HepG2 (cell line): ENCODE data around the gene SSU72. TPM values are rescaled to one million over a fixed set of nuclear protein-coding genes. Genes with fewer than 3 reads are reported as not detected.

ENCODE experiments used
- ATAC-seq: fragments of 200-7000 bp; cut with Tn5 transposase; 3 replicates; pipeline ENCODE4 v1.9.1; 2020; ENCODE audit warnings: mild to moderate bottlenecking, moderate library complexity
- BruUV-seq: library from RNA; stranded (reverse); fragments of 400-500 nt; replicated peaks from 2 replicates; lab custom pipeline; 2021; lab: Mats Ljungman, UMichigan
- CTCF ChIA-PET: fragments of 300-600 bp; formaldehyde crosslinking; extraction: SDS; loops from one replicate; lab custom pipeline; 2021; ENCODE audit warnings: low total read pairs, inconsistent platforms, low intra/inter-chr PET ratio; lab: Yijun Ruan, JAX
- POLR2A ChIA-PET: fragments of 350-600 bp; sonication (Branson Sonifier 250); formaldehyde crosslinking; loops from one replicate; lab custom pipeline; 2020; ENCODE audit warnings: antibody characterized with exemption, inconsistent platforms; lab: Yijun Ruan, JAX
- DNase-seq: peaks from one replicate; pipeline ENCODE4 v3.0.0-alpha.2; 2015; ENCODE audit warnings: low spot score
- FAIRE-seq: peaks from 3 replicates; lab custom pipeline; 2011; peaks lifted over from hg19 to GRCh38; lab: Jason Lieb, UNC
- H2AFZ ChIP-seq: one replicate; pipeline ENCODE4 v1.6.1; 2011; ENCODE audit warnings: low read length, inconsistent platforms
- H3K27ac ChIP-seq: fragments of 300-600 bp; 3 replicates; pipeline ENCODE4 v1.8.0; 2011; ENCODE audit warnings: mixed run types, mild to moderate bottlenecking, mixed read lengths, low read length, inconsistent platforms; ENCODE audit not compliant: insufficient read depth; ENCODE audit errors: extremely low read length
- H3K27me3 ChIP-seq, 2 experiments: fragments of 200-600 bp in 1 of 2; 2 replicates in 1 of 2; 3 replicates in 1 of 2; pipeline versions ENCODE4 v1.6.0 to v1.8.0; 2011; ENCODE audit warnings: low read length in 2 of 2, mild to moderate bottlenecking in 2 of 2, moderate library complexity in 2 of 2, inconsistent platforms in 1 of 2; ENCODE audit not compliant: insufficient read depth in 2 of 2, control insufficient read depth in 1 of 2
- H3K36me3 ChIP-seq, 2 experiments: fragments of 200-600 bp in 1 of 2; replicated peaks in 1 of 2; 2 replicates in 1 of 2; 3 replicates in 1 of 2; pipeline versions ENCODE4 v1.5.1 to v1.8.0; 2011; ENCODE audit warnings: low read length in 2 of 2, inconsistent platforms in 1 of 2; ENCODE audit not compliant: insufficient read depth in 2 of 2, control insufficient read depth in 1 of 2
- H3K4me1 ChIP-seq: 2 replicates; pipeline ENCODE4 v1.5.1; 2012; ENCODE audit warnings: low read length, inconsistent platforms; ENCODE audit not compliant: insufficient read depth
- H3K4me2 ChIP-seq: 2 replicates; pipeline ENCODE4 v1.6.0; 2011; ENCODE audit warnings: low read depth, low read length, inconsistent platforms
- H3K4me3 ChIP-seq, 3 experiments: fragments of 200-600 bp in 1 of 3; sonication (generic), shearing (Covaris generic) in 1 of 3; replicated peaks in 1 of 3; 2 replicates each; pipeline ENCODE4 v1.5.1; 2011 to 2016; ENCODE audit warnings: low read length in 3 of 3, inconsistent platforms in 2 of 3, low read depth in 2 of 3, mild to moderate bottlenecking in 2 of 3, control low read depth in 1 of 3, mixed read lengths in 1 of 3; ENCODE audit not compliant: insufficient read depth in 1 of 3
- H3K79me2 ChIP-seq: one replicate; pipeline ENCODE4 v1.6.1; 2011; ENCODE audit warnings: low read length, inconsistent platforms; ENCODE audit not compliant: insufficient read depth
- H3K9ac ChIP-seq: 2 replicates; pipeline ENCODE4 v1.6.0; 2011; ENCODE audit warnings: mild to moderate bottlenecking, low read depth, low read length, inconsistent platforms; ENCODE audit not compliant: insufficient read depth
- H3K9me3 ChIP-seq: 2 replicates; pipeline ENCODE4 v1.5.1; 2012; ENCODE audit warnings: mild to moderate bottlenecking, low read length
- H4K20me1 ChIP-seq: 2 replicates; pipeline ENCODE4 v1.6.0; 2011; ENCODE audit warnings: inconsistent platforms, mild to moderate bottlenecking, low read length, moderate library complexity; ENCODE audit not compliant: insufficient read depth
- EED ChIP-seq: sonication (generic); formaldehyde crosslinking; IDR thresholded peaks from 2 replicates; pipeline ENCODE4 v1.5.0; 2020; ENCODE audit warnings: mild to moderate bottlenecking, missing genetic modification reagents
- KAT8 ChIP-seq: IDR thresholded peaks from 2 replicates; pipeline ENCODE4 v1.6.1; 2016; ENCODE audit warnings: missing genetic modification reagents, missing compliant biosample characterization
- ZBTB34 ChIP-seq: sonication (generic); formaldehyde crosslinking; IDR thresholded peaks from 2 replicates; pipeline ENCODE4 v1.8.0; 2022; ENCODE audit warnings: mild to moderate bottlenecking, missing genetic modification reagents
- ZBTB38 ChIP-seq: sonication (generic); formaldehyde crosslinking; IDR thresholded peaks from 2 replicates; pipeline ENCODE4 v1.5.1; 2020; ENCODE audit warnings: mild to moderate bottlenecking, missing genetic modification reagents
- ZNF761 ChIP-seq: sonication (generic); formaldehyde crosslinking; conservative IDR thresholded peaks from 2 replicates; pipeline ENCODE4 v1.4.0; 2020; ENCODE audit warnings: mild to moderate bottlenecking, missing genetic modification reagents
- WGBS: methylation state at CpG from one replicate; pipeline ENCODE4 v1.1.6; 2017; ENCODE audit warnings: low lambda C conversion rate; 5-methylcytosine and 5-hydroxymethylcytosine counted together
- in situ Hi-C: cut with HindIII; loops from 2 replicates; pipeline ENCODE4 v1.10.0; 2017; ENCODE audit warnings: low pct_unique_long_range_greater_than_20kb; ENCODE audit not compliant: extremely low pct_ligation_motif_present
- intact Hi-C: fragments of 100-400 bp; cut with micrococcal nuclease; formaldehyde crosslinking; loops from one replicate; pipeline ENCODE4 v1.10.0; 2022; ENCODE audit not compliant: unreplicated experiment
- polyA plus RNA-seq, 8 experiments: library from polyadenylated mRNA; depleted of rRNA in 3 of 8; stranded (reverse) in 7 of 8; unstranded in 1 of 8; fragments of >200 nt; fragmentation: Illumina TruSeq in 4 of 8; extraction: Trizol in 4 of 8; gene quantifications; 2 replicates each; pipeline versions ENCODE4 v1.2.1 to v1.2.3, GENCODE V29; 2011 to 2016; ENCODE audit warnings: low read depth in 4 of 8, missing spikeins in 1 of 8, mixed read lengths in 1 of 8; ENCODE audit not compliant: insufficient read depth in 1 of 8
- total RNA-seq, 5 experiments: library from RNA; depleted of rRNA; stranded (reverse); fragments of >200 nt; fragmentation: Illumina TruSeq; extraction: Trizol; gene quantifications; 2 replicates each; pipeline ENCODE4 v1.2.3, GENCODE V29; 2016; ENCODE audit warnings: low read depth in 1 of 5

The SSU72 gene
- total and polyA plus RNA-seq, 2 of the 13 experiments (the other 11 are each of a cell fraction or from before 2014, with no cell fraction given), result 42.8 to 67.1 TPM

- TF ChIP-seq ZBTB34 (CRISPR knock-in tag) (0 out of 2 replicates have a peak, but pooled peaks have one; percentile 38), ZNF761 (CRISPR knock-in tag) (no peak)
- TF ChIP-seq, all 625 proteins: peak for 200
Measured at GRCh38 chr1:1574721-1575537, at the start of gene SSU72 (continued).

- Histone ChIP-seq H3K27ac (no peak overlapping the region), H4K20me1 (no peaks in the 10 kb centered on the region), H3K4me3 (no peak overlapping the region), H3K9ac (no peak overlapping the region), H3K4me1 (no peaks in the 10 kb centered on the region), H3K27me3 (no peaks in the 10 kb centered on the region), H3K79me2 (no peaks in the 10 kb centered on the region), H3K4me2 (no peak overlapping the region)
- ChIA-PET POLR2A (no interaction called here), CTCF (no interaction called here)
- no TSS peak for BruUV-seq
- WGBS, result 95% methylated on average over 24 of the region's 51 CpGs
- ATAC-seq, result no peak
- no peak for FAIRE-seq
- in situ Hi-C loops, result no loop called here
- intact Hi-C loops, result no loop called here
- TF ChIP-seq KAT8 (CRISPR knock-in tag) (no peak), EED (CRISPR knock-in tag) (no peak), ZBTB38 (0 out of 2 replicates have a peak, but pooled peaks have one; percentile 19)
- TF ChIP-seq, all 625 proteins: peak for 1
- H3K9me3 ChIP-seq, result no peaks in the 10 kb centered on the region
- DNase-seq, result no peak
- H3K36me3 ChIP-seq, result peaks cover 0 to 2% of the 10 kb centered on the region in 2 experiments; a peak in 1 of 5 replicates
- no peak overlapping the region for H2AFZ ChIP-seq
Measured at GRCh38 chr1:1623631-1624442, 49.2 kb upstream of the SSU72 start.
